GM21390 (cell line): ENCODE measurements around the gene DBNL.

ENCODE experiments used
- ATAC-seq: cut with Tn5 transposase; IDR thresholded peaks from one replicate; pipeline ENCODE4 v1.9.1; 2021; ENCODE audit not compliant: unreplicated experiment

DBNL gene

GRCh38 chr7:44060948-44061644, 16.6 kb downstream of the DBNL start:
- no peak for ATAC-seq

- no peak for ATAC-seq
Measured at GRCh38 chr7:44061645-44062179, 17.2 kb downstream of the DBNL start.

- no peak for ATAC-seq
Measured at GRCh38 chr7:44062180-44062902, 17.8 kb downstream of the DBNL start.

- ATAC-seq = no peak
Measured at GRCh38 chr7:44062903-44063295, 18.4 kb downstream of the DBNL start.

- no peak for ATAC-seq
Measured at GRCh38 chr7:44063547-44063893, 19.0 kb downstream of the DBNL start.

GRCh38 chr7:44063894-44064651, 19.6 kb downstream of the DBNL start:
- ATAC-seq = no peak

GRCh38 chr7:44064791-44065430, 20.4 kb downstream of the DBNL start:
- ATAC-seq = no peak

- no peak for ATAC-seq
Measured at GRCh38 chr7:44065431-44066110, 21.1 kb downstream of the DBNL start, which contains the start of gene PGAM2. PGAM2 (minus strand) TSS chr7:44065567; CDS start chr7:44065529, 38 bp downstream.

- no peak for ATAC-seq
Measured at GRCh38 chr7:44066111-44066460, 21.6 kb downstream of the DBNL start.

- ATAC-seq = no peak
Measured at GRCh38 chr7:44066494-44067063, 22.1 kb downstream of the DBNL start.

GRCh38 chr7:44067064-44067951, 22.8 kb downstream of the DBNL start:
- ATAC-seq = no peak

- no peak for ATAC-seq
Measured at GRCh38 chr7:44068054-44068453, 23.6 kb downstream of the DBNL start.

GRCh38 chr7:44071726-44072363, 27.3 kb downstream of the DBNL start:
- no peak for ATAC-seq

- no peak for ATAC-seq
Measured at GRCh38 chr7:44072364-44073231, 28.1 kb downstream of the DBNL start.

GRCh38 chr7:44073664-44074348, 29.3 kb downstream of the DBNL start:
- ATAC-seq = no peak

GRCh38 chr7:44074349-44074695, 29.8 kb downstream of the DBNL start:
- ATAC-seq = no peak

GRCh38 chr7:44075296-44076075, 31.0 kb downstream of the DBNL start:
- no peak for ATAC-seq
